ENCODE results near the gene AGPAT3.

DNA sequence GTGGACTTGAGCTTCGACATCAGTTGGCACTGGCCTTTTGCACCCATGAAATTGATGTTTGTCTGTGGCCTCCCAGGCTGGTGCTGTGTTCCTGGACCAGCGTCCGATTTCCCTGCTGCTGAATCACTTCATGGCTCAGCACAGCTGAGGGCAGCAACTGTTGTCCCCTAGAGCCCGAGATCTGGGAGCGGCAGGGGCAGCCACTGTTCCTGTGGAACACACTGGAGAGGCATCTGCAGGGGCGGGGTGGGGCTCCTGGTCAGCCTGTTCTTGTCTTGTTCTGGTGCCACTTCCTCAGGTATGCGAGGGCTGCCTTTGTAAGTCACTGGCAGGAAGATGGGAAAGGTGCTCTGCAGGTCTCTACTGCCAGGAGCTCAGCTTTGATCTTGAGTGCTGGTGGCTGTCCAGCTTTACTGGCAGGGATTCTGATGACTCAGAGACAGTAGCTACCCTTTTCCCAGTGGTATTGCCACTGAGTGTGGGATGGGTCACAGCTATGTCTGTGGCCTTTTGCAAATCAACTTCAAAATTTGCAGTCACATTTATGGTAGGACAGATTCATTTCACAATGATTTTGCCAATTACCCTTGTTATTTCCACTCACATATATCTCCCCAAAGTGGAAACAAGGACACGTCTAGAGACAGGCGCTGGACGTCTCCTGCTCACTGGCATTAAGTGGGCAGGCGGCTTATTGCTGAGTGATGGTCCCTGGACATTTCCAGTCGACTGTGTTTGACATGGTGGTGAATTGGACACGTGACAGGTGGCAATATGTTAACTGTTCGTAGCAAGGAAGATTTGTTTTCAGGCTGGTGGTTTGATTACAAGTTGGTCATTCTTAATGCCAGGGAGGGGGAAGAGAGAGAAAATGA lies 15.3 kb downstream of the AGPAT3 start:
- TF ChIP-seq, protein P1, sequence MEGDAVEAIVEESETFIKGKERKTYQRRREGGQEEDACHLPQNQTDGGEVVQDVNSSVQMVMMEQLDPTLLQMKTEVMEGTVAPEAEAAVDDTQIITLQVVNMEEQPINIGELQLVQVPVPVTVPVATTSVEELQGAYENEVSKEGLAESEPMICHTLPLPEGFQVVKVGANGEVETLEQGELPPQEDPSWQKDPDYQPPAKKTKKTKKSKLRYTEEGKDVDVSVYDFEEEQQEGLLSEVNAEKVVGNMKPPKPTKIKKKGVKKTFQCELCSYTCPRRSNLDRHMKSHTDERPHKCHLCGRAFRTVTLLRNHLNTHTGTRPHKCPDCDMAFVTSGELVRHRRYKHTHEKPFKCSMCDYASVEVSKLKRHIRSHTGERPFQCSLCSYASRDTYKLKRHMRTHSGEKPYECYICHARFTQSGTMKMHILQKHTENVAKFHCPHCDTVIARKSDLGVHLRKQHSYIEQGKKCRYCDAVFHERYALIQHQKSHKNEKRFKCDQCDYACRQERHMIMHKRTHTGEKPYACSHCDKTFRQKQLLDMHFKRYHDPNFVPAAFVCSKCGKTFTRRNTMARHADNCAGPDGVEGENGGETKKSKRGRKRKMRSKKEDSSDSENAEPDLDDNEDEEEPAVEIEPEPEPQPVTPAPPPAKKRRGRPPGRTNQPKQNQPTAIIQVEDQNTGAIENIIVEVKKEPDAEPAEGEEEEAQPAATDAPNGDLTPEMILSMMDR (IDR thresholded peaks at IDR 0.05; ENCODE audit: poor library complexity), result no peak
- TF ChIP-seq EZH2 (IDR thresholded peaks at IDR 0.05; ENCODE audit: borderline replicate concordance), result no peak

All from hepatocyte (in vitro differentiated cells).